ENCODE results near the gene AIP. TPM values are rescaled to one million over a fixed set of nuclear protein-coding genes. Genes with fewer than 3 reads are reported as not detected.

The AIP gene
- total RNA-seq, 6 donors from 2014 or later: 51.1 to 101 (median 75.3) TPM

- Histone ChIP-seq H3K27ac (peak overlapping the region in 1 of 4 donors; percentile 17), H3K36me3 (peaks cover 0 to 51% (median 39%) of the 10 kb centered on the region in 4 donors), H3K4me1 (peaks cover 20 to 54% (median 29%) of the 10 kb centered on the region in 4 donors), H3K27me3 (no peaks in the 10 kb centered on the region), H3K9me3 (no peaks in the 10 kb centered on the region), H3K4me3 (no peak overlapping the region)
- TF ChIP-seq POLR2A (IDR thresholded peaks at IDR 0.05): no peak
- no peak for TF ChIP-seq CTCF (IDR thresholded peaks at IDR 0.05)
- TF ChIP-seq EP300 (IDR thresholded peaks at IDR 0.05): no peak
- TF ChIP-seq POLR2AphosphoS5 (IDR thresholded peaks at IDR 0.05): no peak
- ATAC-seq (ENCODE audit: low FRiP score in 2 of 2): no peak
- DNase-seq: peak in 1 of 2 donors; percentile 83
- WGBS, 2 donors: 89 to 91% methylated on average over 6 to 14 of the region's 21 CpGs
Observed at GRCh38 chr11:67441098-67441563, 41.7 kb upstream of the AIP start.

GRCh38 chr11:67441731-67442351 lies 41.0 kb upstream of the AIP start:
- peak overlapping the region in 1 of 4 donors; percentile 95 for H3K4me3 ChIP-seq
- TF ChIP-seq CTCF (IDR thresholded peaks at IDR 0.05): no peak
- no peak for TF ChIP-seq EP300 (IDR thresholded peaks at IDR 0.05)
- TF ChIP-seq POLR2A (IDR thresholded peaks at IDR 0.05): no peak
- no peak for TF ChIP-seq POLR2AphosphoS5 (IDR thresholded peaks at IDR 0.05)
- ATAC-seq (ENCODE audit: low FRiP score in 2 of 2): no peak
- DNase-seq: peak in 1 of 2 donors; percentile 75
- H3K36me3 ChIP-seq: peaks cover 0 to 48% (median 38%) of the 10 kb centered on the region in 4 donors
- no peaks in the 10 kb centered on the region for H3K27me3 ChIP-seq
- H3K9me3 ChIP-seq: no peaks in the 10 kb centered on the region
- peaks cover 20 to 49% (median 29%) of the 10 kb centered on the region in 4 donors for H3K4me1 ChIP-seq
- 84 to 88% methylated on average over 12 to 28 of the region's 28 CpGs for WGBS, 2 donors
- H3K27ac ChIP-seq: peak overlapping the region; percentile 91 to 97 (median 95)

- DNase-seq: no peak
- H3K36me3 ChIP-seq: peaks cover 0 to 44% (median 33%) of the 10 kb centered on the region in 4 donors
- peaks cover 20 to 49% (median 29%) of the 10 kb centered on the region in 4 donors for H3K4me1 ChIP-seq
- no peak for TF ChIP-seq POLR2A (IDR thresholded peaks at IDR 0.05)
- TF ChIP-seq CTCF (IDR thresholded peaks at IDR 0.05): no peak
- TF ChIP-seq POLR2AphosphoS5 (IDR thresholded peaks at IDR 0.05): no peak
- TF ChIP-seq EP300 (IDR thresholded peaks at IDR 0.05): no peak
- 18 to 38% methylated on average over 20 to 39 of the region's 45 CpGs for whole genome bisulfite sequencing, 2 donors
- ATAC-seq (ENCODE audit: low FRiP score in 2 of 2): peak in 1 of 2 donors; percentile 1
- H3K27ac ChIP-seq: peak overlapping the region; percentile 91 to 97 (median 95)
- H3K9me3 ChIP-seq: no peaks in the 10 kb centered on the region
- H3K4me3 ChIP-seq: peak overlapping the region; percentile 80 to 95 (median 91)
- H3K27me3 ChIP-seq: no peaks in the 10 kb centered on the region
Observed at GRCh38 chr11:67442504-67443404, 40.1 kb upstream of the AIP start.

GRCh38 chr11:67445515-67445914 lies 37.3 kb upstream of the AIP start:
- ATAC-seq (ENCODE audit: low FRiP score in 2 of 2): no peak
- DNase-seq: no peak
- TF ChIP-seq POLR2A (IDR thresholded peaks at IDR 0.05) (no peak), CTCF (IDR thresholded peaks at IDR 0.05) (no peak), POLR2AphosphoS5 (IDR thresholded peaks at IDR 0.05) (no peak), EP300 (IDR thresholded peaks at IDR 0.05) (no peak)

More at GRCh38 chr11:67445515-67445914, 37.3 kb upstream of the AIP start:
- 76 to 98% methylated on average over 5 of the region's 5 CpGs for WGBS, 2 donors
- H3K4me1 ChIP-seq: peaks cover 12 to 30% (median 23%) of the 10 kb centered on the region in 4 donors
- no peak overlapping the region for H3K4me3 ChIP-seq
- no peaks in the 10 kb centered on the region for H3K9me3 ChIP-seq
- H3K27me3 ChIP-seq: no peaks in the 10 kb centered on the region
- H3K27ac ChIP-seq: no peak overlapping the region
- peaks cover 0 to 16% (median 12%) of the 10 kb centered on the region in 4 donors for H3K36me3 ChIP-seq
